NCI-H748 treated with DMSO at 0.1 percent for 48 hours (cell line): Measurements from ENCODE around the gene PHF20.
"Not testable (repeated sequence)": the region's sequence is repeated elsewhere in the genome, so short reads cannot be mapped to it uniquely, and the experiment has no call there.

Experiments
- DNase-seq: peaks from one replicate; lab custom pipeline; 2025; lab: John Stamatoyannopoulos, UW

Gene PHF20

DNA sequence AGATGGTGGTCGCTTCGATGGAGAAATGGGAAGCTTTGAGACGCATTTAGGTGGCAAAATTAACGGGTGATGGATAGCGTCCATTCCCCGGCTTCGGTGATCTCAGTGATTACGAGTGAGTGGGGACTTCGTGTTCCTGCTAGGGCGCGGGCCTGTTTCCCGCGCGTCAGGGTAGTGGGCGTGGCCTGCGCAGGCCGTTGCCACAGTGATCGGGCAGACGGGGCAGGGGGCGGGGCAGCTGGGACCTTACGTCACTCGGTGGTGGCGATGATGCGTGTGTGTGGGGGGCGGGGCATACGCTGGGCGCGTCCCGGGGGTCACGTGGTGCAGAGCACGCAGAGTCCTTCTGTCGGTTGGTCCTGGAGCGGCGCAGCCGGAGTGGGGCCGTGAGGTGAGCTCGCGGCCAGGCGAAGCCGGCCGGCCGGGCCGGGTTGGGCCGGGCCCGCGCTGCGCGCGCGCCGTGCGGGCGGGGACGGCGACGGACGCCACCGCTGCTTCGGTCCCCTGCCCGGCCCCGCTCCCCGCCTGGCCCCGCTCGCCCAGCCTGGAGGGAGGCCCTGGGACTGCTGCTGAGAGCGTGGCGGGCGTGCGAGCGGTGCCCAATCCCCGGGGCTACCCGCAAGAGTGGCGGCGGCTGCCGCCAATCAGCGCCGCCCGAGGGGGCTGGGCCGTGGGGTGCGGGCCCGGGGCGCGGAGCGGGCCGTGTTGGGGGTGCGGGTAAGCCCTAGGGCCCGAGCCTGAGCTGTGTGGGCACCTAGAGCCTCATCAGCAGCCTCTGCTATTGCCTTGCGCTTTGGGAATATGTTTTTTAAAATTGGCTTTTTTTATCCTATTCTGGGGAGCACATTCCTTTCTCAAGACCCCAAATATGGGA is at the start of gene PHF20:
PHF20 (plus strand) TSS at position 327 of the 874 bp plus-strand sequence. CDS start 29,508 bp downstream, outside the sequence.
- DNase-seq = peak; percentile 81

DNA sequence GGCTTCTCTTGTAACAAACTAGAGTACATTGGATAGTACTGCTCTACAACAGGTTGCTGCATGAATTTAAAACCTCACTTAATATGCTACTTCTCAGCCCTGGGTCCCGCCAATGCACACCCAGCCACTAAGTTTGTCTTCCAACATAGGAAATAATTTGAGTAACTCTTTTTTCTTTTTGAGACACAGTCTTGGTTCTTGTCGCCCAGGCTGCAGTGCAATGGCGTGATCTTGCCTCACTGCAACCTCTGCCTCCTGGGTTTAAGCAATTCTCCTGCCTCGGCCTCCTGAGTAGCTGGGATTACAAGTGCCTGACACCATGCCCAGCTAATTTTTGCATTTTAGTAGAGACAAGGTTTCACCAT is 48.6 kb upstream of the PHF20 start:
- not testable (repeated sequence) for DNase-seq

GRCh38 chr20:35723652-35724320 is 48.0 kb upstream of the PHF20 start:
- DNase-seq = not testable (repeated sequence)

- no peak for DNase-seq
Measured at GRCh38 chr20:35724321-35725230, 47.2 kb upstream of the PHF20 start.

DNA sequence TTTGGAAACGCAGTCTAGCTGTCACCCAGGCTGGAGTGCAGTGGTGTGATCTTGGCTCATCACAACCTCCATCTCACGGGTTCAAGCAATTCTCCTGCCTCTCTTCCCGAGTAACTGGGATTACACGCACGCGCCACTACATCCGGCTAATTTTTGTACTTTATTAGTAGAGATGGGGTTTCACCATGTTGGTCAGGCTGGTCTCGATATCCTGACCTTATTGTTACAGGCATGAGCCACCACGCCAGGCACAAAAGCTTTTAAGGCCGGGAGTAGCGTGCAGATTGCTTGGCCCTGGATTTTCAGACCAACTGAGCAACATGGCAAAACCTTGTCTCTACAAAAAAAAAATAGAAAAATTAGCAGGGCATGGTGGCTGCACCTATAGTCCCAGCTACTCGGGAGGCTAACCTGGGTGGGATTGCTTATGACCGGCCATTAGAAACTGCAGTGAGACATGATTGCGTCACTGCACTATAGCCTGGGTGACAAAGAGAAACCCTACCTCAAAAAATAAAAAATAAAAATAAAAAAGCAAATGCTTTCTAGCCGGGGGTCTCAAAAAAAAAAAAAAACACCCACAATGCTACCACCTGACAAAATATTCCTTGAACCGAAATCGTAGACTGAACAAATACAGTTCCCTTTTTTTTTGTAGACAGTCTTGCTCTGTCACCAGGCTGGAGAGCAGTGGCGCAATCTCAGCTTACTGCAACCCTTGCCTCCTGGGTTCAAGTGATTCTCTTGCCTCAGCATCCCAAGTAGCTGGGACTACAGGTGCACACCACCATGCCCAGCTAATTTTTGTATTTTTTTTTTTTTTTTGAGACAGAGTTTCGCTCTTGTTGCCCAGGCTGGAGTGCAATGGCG is 44.7 kb upstream of the PHF20 start:
- DNase-seq = no peak

DNA sequence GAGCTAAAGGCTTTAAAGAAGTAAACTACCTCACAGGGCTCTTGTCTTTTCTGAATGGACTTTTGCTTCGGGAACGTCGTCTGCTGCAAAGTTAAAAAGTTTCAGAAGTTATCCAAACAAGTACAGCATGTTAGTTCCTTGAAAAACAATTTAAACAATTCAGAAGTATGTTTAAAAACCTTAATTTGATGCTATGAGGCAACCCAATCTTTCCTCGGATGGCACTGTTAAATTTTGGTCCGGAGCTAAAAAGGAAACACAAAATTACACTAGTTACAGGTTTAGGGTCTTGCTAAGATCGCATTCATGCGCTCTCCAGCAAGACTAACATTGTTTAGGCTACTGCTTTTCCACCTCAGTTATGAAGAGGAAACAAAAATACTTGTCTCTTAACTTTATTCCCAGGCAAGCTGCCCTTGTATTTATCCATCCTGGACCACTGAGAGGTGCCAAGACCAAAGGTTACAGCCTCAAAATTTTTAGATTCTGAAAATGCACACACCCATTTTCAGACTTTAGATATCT is 42.5 kb upstream of the PHF20 start:
- no peak for DNase-seq

DNA sequence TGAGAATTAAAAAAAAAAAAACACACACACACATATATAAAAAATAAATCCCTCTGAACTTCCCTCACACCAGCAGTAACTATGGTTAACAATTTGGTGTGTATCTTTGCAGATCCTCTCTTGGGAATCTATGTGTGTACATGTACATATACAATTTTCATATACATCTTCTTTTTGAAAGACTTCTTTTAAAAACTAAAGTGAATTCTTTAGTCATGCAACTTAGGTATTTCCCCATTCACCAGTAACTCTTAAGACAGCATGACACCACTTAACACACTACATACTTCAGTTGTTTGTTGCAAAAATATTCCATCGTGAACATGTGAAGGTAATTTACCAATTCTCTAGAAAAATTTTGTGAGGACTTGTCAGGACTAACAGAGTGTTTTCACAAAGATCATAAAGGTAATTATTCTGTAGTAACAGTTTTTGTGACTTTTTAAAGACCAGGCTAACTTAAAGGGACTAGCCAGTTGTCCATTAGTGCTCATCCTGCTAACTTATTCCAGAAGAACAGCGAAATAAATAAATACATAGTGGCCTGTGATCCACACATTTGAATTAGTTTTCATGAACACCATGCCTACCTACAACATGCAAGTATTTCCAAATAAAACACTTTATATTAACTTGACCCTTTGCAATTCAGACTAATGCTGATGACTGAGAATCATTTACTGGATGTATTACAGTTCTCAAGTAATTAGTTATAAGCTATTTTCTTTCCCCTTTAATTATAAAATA is 41.8 kb upstream of the PHF20 start:
- no peak for DNase-seq

GRCh38 chr20:35730583-35731468 is 41.0 kb upstream of the PHF20 start:
- DNase-seq = no peak

DNA sequence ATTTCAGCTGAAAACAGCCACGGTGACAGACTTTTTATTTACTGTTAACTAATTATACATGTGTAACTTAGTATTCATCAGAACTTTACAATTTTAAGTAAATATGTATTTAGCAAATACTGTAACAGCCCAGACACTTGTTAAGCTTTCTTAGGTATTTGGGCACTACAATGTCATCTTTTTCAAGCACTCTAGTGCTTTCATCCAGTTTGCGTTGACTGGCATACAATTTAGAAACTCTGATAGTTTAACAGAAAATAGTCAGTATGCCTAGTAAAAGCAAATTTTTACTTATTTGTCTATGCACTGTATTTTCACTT is 40.4 kb upstream of the PHF20 start:
- no peak for DNase-seq

DNA sequence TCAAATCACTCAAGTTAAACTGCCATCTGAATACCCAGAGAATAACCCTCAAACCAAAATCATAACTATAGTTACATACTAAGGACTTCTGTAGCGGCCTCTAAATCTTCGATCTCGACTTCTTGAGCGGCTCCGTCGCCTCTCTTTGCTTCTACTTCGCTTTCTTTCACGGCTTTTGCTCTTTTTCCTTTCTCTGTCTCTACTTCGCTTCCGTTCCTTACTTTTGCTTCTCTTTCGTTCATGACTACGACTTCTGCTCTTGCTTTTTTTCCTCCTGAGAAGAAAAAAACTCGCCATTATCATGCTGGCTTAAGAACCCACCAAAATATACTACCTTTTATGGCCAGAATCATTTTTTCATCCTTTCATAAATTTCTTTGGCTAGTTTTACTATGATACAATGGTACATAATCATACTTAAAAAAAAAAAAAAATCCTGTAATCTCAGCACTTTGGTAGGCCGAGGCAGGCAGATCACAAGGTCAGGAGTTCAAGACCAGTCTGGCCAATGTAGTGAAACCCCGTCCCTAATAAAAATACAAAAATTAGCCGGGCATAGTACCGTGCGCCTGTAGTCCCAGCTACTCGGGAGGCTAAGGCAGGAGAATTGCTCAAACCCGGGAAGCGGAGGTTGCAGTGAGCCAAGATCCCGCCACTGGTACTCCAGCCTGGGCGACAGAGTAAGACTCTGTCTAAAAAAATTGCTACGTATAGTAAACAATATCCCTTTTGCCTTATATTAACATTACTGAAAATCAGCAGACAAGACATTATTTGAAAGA is 39.8 kb upstream of the PHF20 start:
- no peak for DNase-seq

DNA sequence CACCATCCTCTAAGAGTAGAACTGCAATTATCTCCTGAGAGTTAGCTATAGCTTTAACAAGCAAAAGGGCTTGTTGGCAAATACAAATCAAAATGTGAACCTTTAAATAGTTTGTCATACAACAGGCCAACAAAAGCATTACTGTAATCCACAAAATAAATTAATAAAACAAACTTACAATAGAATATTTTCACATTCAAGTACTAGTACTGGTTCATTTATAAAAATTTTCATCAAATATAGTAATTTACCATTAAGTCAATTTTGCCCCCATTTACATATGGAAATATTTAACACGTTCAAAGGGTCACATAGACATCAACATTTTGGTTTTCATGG is 39.2 kb upstream of the PHF20 start:
- no peak for DNase-seq

- no peak for DNase-seq
Measured at GRCh38 chr20:35734374-35734773, 37.4 kb upstream of the PHF20 start.

DNA sequence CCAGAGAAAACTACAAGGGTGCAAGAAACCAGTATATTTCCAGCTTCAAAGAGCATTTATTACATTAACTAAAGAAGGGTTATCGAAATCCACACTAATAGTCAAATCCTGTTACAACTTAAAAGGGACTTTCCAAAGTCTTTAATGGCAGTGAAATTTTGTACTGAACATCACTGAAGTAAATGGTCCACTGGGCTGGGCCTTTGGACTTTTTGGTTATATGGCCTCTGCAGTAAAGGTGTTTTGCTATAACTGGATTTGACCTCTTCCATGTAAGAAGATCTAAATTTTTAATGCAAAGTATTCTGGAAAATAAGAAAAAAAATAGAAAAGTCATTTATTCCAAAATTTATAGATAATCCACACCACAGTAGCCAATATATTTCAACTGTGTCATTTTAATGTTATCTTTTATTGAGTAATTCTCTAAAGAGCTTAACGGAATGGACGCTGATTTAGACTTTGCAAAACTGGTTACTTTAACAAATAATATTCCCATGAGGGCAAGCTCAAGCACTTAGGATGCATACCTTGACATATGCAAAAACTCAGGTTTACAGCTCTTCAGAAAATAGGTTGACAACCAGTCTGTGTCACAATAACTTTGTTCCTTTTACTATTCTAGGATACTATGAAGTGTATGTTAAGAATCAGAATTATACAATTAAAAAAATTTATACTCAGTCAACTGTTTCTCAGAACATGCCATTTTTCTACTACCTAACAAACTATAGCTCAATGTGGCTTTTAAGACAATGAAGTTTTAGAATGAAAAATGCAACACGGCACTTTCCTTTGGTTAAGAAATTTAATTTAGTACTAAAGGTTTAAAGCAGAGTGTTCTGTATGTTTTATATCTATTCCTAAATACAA is 36.8 kb upstream of the PHF20 start:
- no peak for DNase-seq

- no peak for DNase-seq
Measured at GRCh38 chr20:35735826-35736470, 35.9 kb upstream of the PHF20 start.

GRCh38 chr20:35737865-35738333 is 33.9 kb upstream of the PHF20 start:
- no peak for DNase-seq

- no peak for DNase-seq
Measured at GRCh38 chr20:35738410-35739179, 33.2 kb upstream of the PHF20 start.
